HEK293T (cell line): Measurements from ENCODE around the gene RRP1.
A peak's percentile ranks its signal among the peaks of the same experiment; 100 is the strongest.

Experiments used
- ARNT ChIP-seq: fragments of 450-650 bp; IDR thresholded peaks from 2 replicates; pipeline ENCODE4 v1.6.1; 2017; ENCODE audit warnings: mild to moderate bottlenecking
- BHLHE40 ChIP-seq: fragments of 450-650 bp; IDR thresholded peaks from 2 replicates; pipeline ENCODE4 v1.6.1; 2016; ENCODE audit warnings: mild to moderate bottlenecking, moderate library complexity, borderline replicate concordance
- ELF4 ChIP-seq: fragments of 450-650 bp; IDR thresholded peaks from 2 replicates; pipeline ENCODE4 v1.6.1; 2017; ENCODE audit warnings: antibody characterized with exemption
- FOXA1 ChIP-seq: fragments of 450-650 bp; IDR thresholded peaks from 2 replicates; pipeline ENCODE4 v1.6.1; 2016; ENCODE audit warnings: mild to moderate bottlenecking
- L3MBTL2 ChIP-seq: fragments of 450-650 bp; conservative IDR thresholded peaks from 2 replicates; pipeline ENCODE4 v1.6.1; 2016; ENCODE audit warnings: mild to moderate bottlenecking
- LEF1 ChIP-seq: fragments of 450-650 bp; IDR thresholded peaks from 2 replicates; pipeline ENCODE4 v1.6.1; 2017; ENCODE audit warnings: mild to moderate bottlenecking, borderline replicate concordance

- no peak for TF ChIP-seq BHLHE40
- TF ChIP-seq LEF1, result no peak
- TF ChIP-seq ARNT, result peak; percentile 77
- no peak; the same call in 1 of the 2 replicates for TF ChIP-seq ELF4
- TF ChIP-seq FOXA1, result no peak
- TF ChIP-seq L3MBTL2, result peak; percentile 52
Measured at GRCh38 chr21:43771698-43772424, 17.5 kb upstream of the RRP1 start.
